Stimulated activated naive B cell treated with anti-CD40 and anti-IgM and Interleukin-4, amounts not matched to agents 10 μg/mL and 1 μg/mL and 100 μg/mL, for 72 hours (primary cell): ENCODE results near the gene ZNF609.
A peak's percentile ranks its signal among the peaks of the same experiment; 100 is the strongest.
"Not testable (repeated sequence)": the region's sequence is repeated elsewhere in the genome, so short reads cannot be mapped to it uniquely, and the experiment has no call there.

ENCODE experiments used
- ATAC-seq, 2 donors: fragments of 150-1000 bp; cut with Tn5 transposase; replicated peaks; 2 replicates each; pipeline ENCODE4 v1.10.0; 2021; ENCODE audit warnings: moderate library complexity in 1 of 2
- DNase-seq: peaks from one replicate; pipeline ENCODE4 v3.0.0; 2021
- H3K27ac Mint-ChIP-seq: one replicate; pipeline ENCODE4 v1.8.0; 2022; ENCODE audit warnings: mild to moderate bottlenecking, mixed read lengths
- H3K27me3 Mint-ChIP-seq, 2 donors: one replicate each; pipeline ENCODE4 v1.8.0; 2022; ENCODE audit warnings: mixed read lengths in 2 of 2
- H3K36me3 Mint-ChIP-seq, 2 donors: one replicate each; pipeline ENCODE4 v1.8.0; 2022; ENCODE audit warnings: mixed read lengths in 2 of 2, mild to moderate bottlenecking in 1 of 2
- H3K4me1 Mint-ChIP-seq, 2 donors: one replicate each; pipeline ENCODE4 v1.8.0; 2022; ENCODE audit warnings: mixed read lengths in 2 of 2, mild to moderate bottlenecking in 1 of 2
- H3K4me3 Mint-ChIP-seq, 2 donors: one replicate each; pipeline ENCODE4 v1.8.0; 2022; ENCODE audit warnings: mild to moderate bottlenecking in 2 of 2, mixed read lengths in 2 of 2, moderate library complexity in 1 of 2
- H3K9me3 Mint-ChIP-seq, 2 donors: one replicate each; pipeline ENCODE4 v1.8.0; 2022; ENCODE audit warnings: mixed read lengths in 2 of 2, mild to moderate bottlenecking in 1 of 2

ZNF609 gene

DNA sequence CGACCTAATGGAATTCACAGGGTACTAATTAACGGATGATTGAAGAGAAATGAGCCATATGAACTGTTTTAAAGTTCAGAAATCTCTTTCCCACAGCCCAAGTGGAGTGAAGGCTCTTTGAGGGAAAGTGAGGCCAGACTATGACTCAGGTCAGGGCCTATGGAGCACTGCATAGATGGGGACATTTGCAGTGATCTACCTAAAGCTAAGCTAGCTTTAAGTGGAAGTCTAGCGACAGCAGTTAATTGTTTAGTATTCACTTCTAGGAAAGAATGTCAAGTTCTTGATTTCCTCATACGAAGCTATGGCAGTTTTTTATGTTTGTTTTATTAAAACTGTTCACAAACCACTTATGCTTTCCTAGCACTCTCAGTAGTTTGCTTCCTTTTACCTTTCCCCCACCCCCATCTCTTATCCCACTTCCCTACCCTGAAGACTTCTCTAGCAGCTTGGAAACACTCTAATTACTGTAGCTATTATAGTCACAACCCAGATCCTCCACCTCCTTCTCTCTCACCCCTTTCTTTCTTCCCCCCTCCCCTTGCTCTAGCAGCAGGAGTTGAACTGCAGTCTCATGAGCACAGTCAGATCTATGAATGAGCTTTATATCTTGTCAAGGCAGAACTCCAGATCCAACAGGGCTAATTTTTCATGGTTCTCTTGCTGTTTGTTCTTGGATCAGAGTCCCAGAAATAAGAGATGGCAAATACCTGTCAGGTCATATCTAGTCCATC is 6.2 kb downstream of the ZNF609 start:
- H3K4me3 Mint-ChIP-seq: no peak overlapping the region
- peak overlapping the region; percentile 59 for H3K27ac Mint-ChIP-seq
- H3K36me3 Mint-ChIP-seq: peaks cover 0 to 8% of the 10 kb centered on the region in 2 donors
- H3K27me3 Mint-ChIP-seq: no peaks in the 10 kb centered on the region
- no peak for DNase-seq
- no peaks in the 10 kb centered on the region for H3K9me3 Mint-ChIP-seq
- no peak for ATAC-seq
- H3K4me1 Mint-ChIP-seq: peaks cover 22 to 34% of the 10 kb centered on the region in 2 donors

- Mint-ChIP-seq H3K4me1 (peaks cover 9 to 16% of the 10 kb centered on the region in 2 donors), H3K4me3 (no peak overlapping the region), H3K27me3 (no peaks in the 10 kb centered on the region), H3K9me3 (no peaks in the 10 kb centered on the region), H3K27ac (no peak overlapping the region), H3K36me3 (peaks cover 6 to 18% of the 10 kb centered on the region in 2 donors)
- no peak for DNase-seq
- ATAC-seq: no peak
Measured at GRCh38 chr15:64472161-64472560, 11.8 kb downstream of the ZNF609 start.

GRCh38 chr15:64474846-64475245 is 14.5 kb downstream of the ZNF609 start:
- peaks cover 9 to 21% of the 10 kb centered on the region in 2 donors for H3K4me1 Mint-ChIP-seq
- H3K27me3 Mint-ChIP-seq: no peaks in the 10 kb centered on the region
- no peaks in the 10 kb centered on the region for H3K9me3 Mint-ChIP-seq
- H3K27ac Mint-ChIP-seq: no peak overlapping the region
- no peak for DNase-seq
- no peak for ATAC-seq
- H3K36me3 Mint-ChIP-seq: peaks cover 8 to 13% of the 10 kb centered on the region in 2 donors
- no peak overlapping the region for H3K4me3 Mint-ChIP-seq

GRCh38 chr15:64476550-64476949 is 16.2 kb downstream of the ZNF609 start:
- no peaks in the 10 kb centered on the region for H3K9me3 Mint-ChIP-seq
- peaks cover 12 to 28% of the 10 kb centered on the region in 2 donors for H3K4me1 Mint-ChIP-seq
- peaks cover 8 to 19% of the 10 kb centered on the region in 2 donors for H3K36me3 Mint-ChIP-seq
- DNase-seq (peak; percentile 3), ATAC-seq (peak; percentile 83 to 98)
- no peak overlapping the region for H3K4me3 Mint-ChIP-seq
- H3K27me3 Mint-ChIP-seq: no peaks in the 10 kb centered on the region
- H3K27ac Mint-ChIP-seq: peak overlapping the region; percentile 65

DNA sequence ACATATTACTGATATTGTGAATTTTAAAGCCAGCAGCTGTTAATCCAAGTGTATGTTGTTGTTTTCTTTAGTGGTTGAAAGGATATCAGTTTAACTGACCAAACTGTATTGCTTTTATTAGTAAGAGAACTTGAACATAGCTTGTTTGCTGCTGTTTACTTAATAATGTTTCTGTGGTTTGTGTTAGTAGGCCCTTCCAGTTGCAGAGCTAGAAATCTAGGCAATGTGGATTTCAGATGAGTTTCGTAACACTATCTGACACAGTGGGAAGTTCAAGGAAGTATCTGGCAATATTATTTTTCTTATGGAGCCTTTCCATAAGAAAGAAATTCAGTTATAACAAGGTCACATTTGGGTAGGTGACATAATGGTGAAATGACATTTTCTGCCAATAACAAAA is 18.5 kb downstream of the ZNF609 start:
- Mint-ChIP-seq H3K27me3 (no peaks in the 10 kb centered on the region), H3K4me1 (peaks cover 12 to 31% of the 10 kb centered on the region in 2 donors), H3K36me3 (peaks cover 8 to 18% of the 10 kb centered on the region in 2 donors), H3K9me3 (no peaks in the 10 kb centered on the region), H3K27ac (no peak overlapping the region), H3K4me3 (no peak overlapping the region)
- no peak for DNase-seq
- no peak for ATAC-seq

GRCh38 chr15:64480891-64481290 is 20.5 kb downstream of the ZNF609 start:
- no peak for DNase-seq
- Mint-ChIP-seq H3K4me1 (peaks cover 11 to 31% of the 10 kb centered on the region in 2 donors), H3K4me3 (no peak overlapping the region), H3K9me3 (no peaks in the 10 kb centered on the region), H3K27me3 (no peaks in the 10 kb centered on the region), H3K27ac (no peak overlapping the region), H3K36me3 (peaks cover 4 to 11% of the 10 kb centered on the region in 2 donors)
- no peak for ATAC-seq

- H3K27ac Mint-ChIP-seq: no peak overlapping the region
- DNase-seq: no peak
- no peaks in the 10 kb centered on the region for H3K9me3 Mint-ChIP-seq
- no peak for ATAC-seq
- no peak overlapping the region for H3K4me3 Mint-ChIP-seq
- peaks cover 3 to 13% of the 10 kb centered on the region in 2 donors for H3K4me1 Mint-ChIP-seq
- peaks cover 2 to 21% of the 10 kb centered on the region in 2 donors for H3K36me3 Mint-ChIP-seq
- H3K27me3 Mint-ChIP-seq: no peaks in the 10 kb centered on the region
Measured at GRCh38 chr15:64483749-64484148, 23.4 kb downstream of the ZNF609 start.

DNA sequence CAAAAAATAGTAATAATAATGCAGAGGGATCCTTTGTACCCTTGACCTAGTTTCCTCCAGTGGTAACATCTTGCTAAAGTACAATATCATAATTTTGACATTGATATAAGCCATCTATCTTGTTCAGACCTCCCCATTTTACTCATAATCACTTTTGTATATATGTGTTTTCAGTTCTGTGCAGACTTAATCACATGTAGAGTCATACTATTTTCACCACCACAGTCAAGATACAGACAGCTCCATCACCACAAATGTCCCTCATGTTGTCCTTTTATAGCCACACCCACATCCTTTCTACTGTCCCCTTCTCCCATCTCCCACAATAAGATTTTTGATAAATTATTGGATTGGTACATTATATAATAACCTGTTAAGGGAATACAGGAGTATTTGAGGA is 25.4 kb downstream of the ZNF609 start:
- Mint-ChIP-seq H3K4me3 (no peak overlapping the region), H3K4me1 (peaks cover 0 to 10% of the 10 kb centered on the region in 2 donors), H3K27me3 (no peaks in the 10 kb centered on the region), H3K36me3 (peaks cover 2 to 22% of the 10 kb centered on the region in 2 donors), H3K9me3 (no peaks in the 10 kb centered on the region), H3K27ac (no peak overlapping the region)
- no peak for DNase-seq
- no peak for ATAC-seq

GRCh38 chr15:64490598-64491259 is 30.4 kb downstream of the ZNF609 start:
- H3K27ac Mint-ChIP-seq: no peak overlapping the region
- ATAC-seq: no peak
- peaks cover 0 to 5% of the 10 kb centered on the region in 2 donors for H3K4me1 Mint-ChIP-seq
- H3K27me3 Mint-ChIP-seq: no peaks in the 10 kb centered on the region
- DNase-seq: no peak
- H3K4me3 Mint-ChIP-seq: no peak overlapping the region
- H3K9me3 Mint-ChIP-seq: no peaks in the 10 kb centered on the region
- peaks cover 3 to 14% of the 10 kb centered on the region in 2 donors for H3K36me3 Mint-ChIP-seq

DNA sequence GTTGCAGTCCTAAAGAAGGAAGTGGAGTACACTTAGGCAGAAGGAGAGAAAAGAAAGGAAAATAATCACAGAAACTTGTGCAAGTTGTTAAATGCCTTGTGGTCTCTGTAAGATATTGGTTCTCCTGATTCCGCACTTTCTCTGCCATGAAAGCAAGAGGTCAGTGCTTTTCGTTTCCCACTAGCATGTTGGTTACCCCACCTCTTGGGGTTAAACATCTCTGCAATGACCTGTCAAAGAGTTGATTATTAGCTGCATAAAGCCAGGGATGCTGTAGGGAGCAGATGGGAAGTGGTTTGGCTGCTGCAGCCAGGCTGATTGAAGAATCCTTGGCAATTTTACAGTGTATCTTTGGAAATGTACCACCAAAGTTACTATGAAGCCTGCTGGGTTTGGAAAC is 33.3 kb downstream of the ZNF609 start:
- no peaks in the 10 kb centered on the region for H3K27me3 Mint-ChIP-seq
- H3K9me3 Mint-ChIP-seq: no peaks in the 10 kb centered on the region
- no peak overlapping the region for H3K27ac Mint-ChIP-seq
- peaks cover 5 to 10% of the 10 kb centered on the region in 2 donors for H3K4me1 Mint-ChIP-seq
- ATAC-seq (no peak), DNase-seq (no peak)
- H3K36me3 Mint-ChIP-seq: peaks cover 14 to 17% of the 10 kb centered on the region in 2 donors
- H3K4me3 Mint-ChIP-seq: no peak overlapping the region

GRCh38 chr15:64495968-64496367 is 35.6 kb downstream of the ZNF609 start:
- Mint-ChIP-seq H3K36me3 (peaks cover 32 to 35% of the 10 kb centered on the region in 2 donors), H3K4me1 (peaks cover 14 to 27% of the 10 kb centered on the region in 2 donors)
- H3K27me3 Mint-ChIP-seq, H3K9me3 Mint-ChIP-seq, H3K27ac Mint-ChIP-seq, H3K4me3 Mint-ChIP-seq, DNase-seq, ATAC-seq: not testable (repeated sequence)

GRCh38 chr15:64500695-64501395 is 40.5 kb downstream of the ZNF609 start:
- Mint-ChIP-seq H3K36me3 (peaks cover 38 to 46% of the 10 kb centered on the region in 2 donors), H3K9me3 (no peaks in the 10 kb centered on the region), H3K4me1 (peaks cover 25 to 62% of the 10 kb centered on the region in 2 donors), H3K27ac (peak overlapping the region; percentile 62), H3K4me3 (no peak overlapping the region), H3K27me3 (no peaks in the 10 kb centered on the region)
- ATAC-seq (no peak), DNase-seq (no peak)

GRCh38 chr15:64501396-64501715 is 41.0 kb downstream of the ZNF609 start:
- no peaks in the 10 kb centered on the region for H3K27me3 Mint-ChIP-seq
- peaks cover 25 to 62% of the 10 kb centered on the region in 2 donors for H3K4me1 Mint-ChIP-seq
- H3K9me3 Mint-ChIP-seq: no peaks in the 10 kb centered on the region
- no peak overlapping the region for H3K4me3 Mint-ChIP-seq
- H3K36me3 Mint-ChIP-seq: peaks cover 34 to 42% of the 10 kb centered on the region in 2 donors
- H3K27ac Mint-ChIP-seq: no peak overlapping the region
- ATAC-seq: no peak
- no peak for DNase-seq

GRCh38 chr15:64502151-64502550 is 41.8 kb downstream of the ZNF609 start:
- Mint-ChIP-seq H3K27ac (no peak overlapping the region), H3K4me1 (peaks cover 30 to 63% of the 10 kb centered on the region in 2 donors), H3K9me3 (no peaks in the 10 kb centered on the region), H3K36me3 (peaks cover 33 to 42% of the 10 kb centered on the region in 2 donors), H3K27me3 (no peaks in the 10 kb centered on the region), H3K4me3 (no peak overlapping the region)
- ATAC-seq (no peak), DNase-seq (no peak)
